GM12891 (cell line): ENCODE data around the gene RAD9A.
A peak's percentile ranks its signal among the peaks of the same experiment; 100 is the strongest.

Source experiments
- DNase-seq: peaks from one replicate; pipeline ENCODE4 v3.0.0; 2011; ENCODE audit warnings: low spot score; ENCODE audit not compliant: insufficient read length
- FAIRE-seq: peaks from 2 replicates; lab custom pipeline; 2011; peaks lifted over from hg19 to GRCh38; lab: Jason Lieb, UNC
- PAX5 ChIP-seq: IDR thresholded peaks from 2 replicates; pipeline ENCODE4 v1.6.1; 2011; ENCODE audit warnings: low read length, moderate library complexity, mild to moderate bottlenecking; ENCODE audit not compliant: insufficient read depth, severe bottlenecking
- POLR2A ChIP-seq: IDR thresholded peaks from 2 replicates; pipeline ENCODE4 v1.6.1; 2011; ENCODE audit warnings: low read depth, low read length, control low read depth
- POLR2AphosphoS5 ChIP-seq: IDR thresholded peaks from 2 replicates; pipeline ENCODE4 v1.6.1; 2011; ENCODE audit warnings: low read depth, low read length, control low read depth
- POU2F2 ChIP-seq: IDR thresholded peaks from 2 replicates; pipeline ENCODE4 v1.6.1; 2011; ENCODE audit warnings: low read depth, mild to moderate bottlenecking, control low read depth, low read length, moderate library complexity
- SPI1 ChIP-seq: IDR thresholded peaks from 2 replicates; pipeline ENCODE4 v1.6.1; 2011; ENCODE audit warnings: low read depth, low read length, control low read depth
- TAF1 ChIP-seq: IDR thresholded peaks from 2 replicates; pipeline ENCODE4 v1.6.1; 2011; ENCODE audit warnings: low read depth, low read length, control low read depth

Gene RAD9A

GRCh38 chr11:67369275-67369674, 22.5 kb upstream of the RAD9A start:
- TF ChIP-seq SPI1 (no peak), POU2F2 (no peak), POLR2A (no peak), POLR2AphosphoS5 (no peak), TAF1 (no peak), PAX5 (no peak)
- peak; percentile 75 for FAIRE-seq
- DNase-seq = no peak

GRCh38 chr11:67369801-67370284, 21.9 kb upstream of the RAD9A start:
- DNase-seq (no peak), FAIRE-seq (no peak)
- TF ChIP-seq POLR2A (no peak), SPI1 (no peak), POLR2AphosphoS5 (no peak)

GRCh38 chr11:67370351-67371076, 21.3 kb upstream of the RAD9A start:
- DNase-seq = no peak
- no peak for FAIRE-seq
- no peak for TF ChIP-seq POLR2AphosphoS5
- no peak for TF ChIP-seq POLR2A
- no peak for TF ChIP-seq POU2F2
- TF ChIP-seq TAF1 = no peak
- no peak for TF ChIP-seq SPI1
- no peak for TF ChIP-seq PAX5

GRCh38 chr11:67371189-67371910, 20.4 kb upstream of the RAD9A start:
- FAIRE-seq = peak; percentile 89
- no peak for TF ChIP-seq PAX5
- no peak for TF ChIP-seq POLR2A
- TF ChIP-seq SPI1 = no peak
- no peak for TF ChIP-seq TAF1
- TF ChIP-seq POU2F2 = no peak
- no peak for TF ChIP-seq POLR2AphosphoS5
- no peak for DNase-seq

- no peak for TF ChIP-seq POLR2A
- TF ChIP-seq TAF1 = no peak
- no peak for TF ChIP-seq POLR2AphosphoS5
- no peak for TF ChIP-seq SPI1
- no peak for TF ChIP-seq POU2F2
- no peak for TF ChIP-seq PAX5
- DNase-seq (no peak), FAIRE-seq (no peak)
These were observed 19.9 kb upstream of the RAD9A start for GRCh38 chr11:67371911-67372320.

GRCh38 chr11:67372321-67372992, 19.3 kb upstream of the RAD9A start:
- no peak for DNase-seq
- FAIRE-seq = no peak
- TF ChIP-seq SPI1 (no peak), POU2F2 (no peak), TAF1 (no peak), POLR2A (no peak), POLR2AphosphoS5 (no peak), PAX5 (no peak)

- no peak for DNase-seq
- TF ChIP-seq POLR2A (no peak), POLR2AphosphoS5 (no peak), PAX5 (no peak), TAF1 (no peak), POU2F2 (no peak), SPI1 (no peak)
- peak; percentile 28 for FAIRE-seq
These were observed 18.7 kb upstream of the RAD9A start, which contains the start of gene CLCF1 for GRCh38 chr11:67372993-67373647. Gene CLCF1 (minus strand): TSS chr11:67373598. CDS start chr11:67373539, 59 bp downstream.

- FAIRE-seq = peak; percentile 66
- TF ChIP-seq TAF1 (no peak), POLR2A (no peak), POLR2AphosphoS5 (no peak), SPI1 (no peak), PAX5 (no peak), POU2F2 (no peak)
- DNase-seq = no peak
These were observed 17.9 kb upstream of the RAD9A start for GRCh38 chr11:67373648-67374570.
